A673 (cell line): ENCODE measurements around the gene TATDN2. TPM values are rescaled to one million over a fixed set of nuclear protein-coding genes. Genes with fewer than 3 reads are reported as not detected.

Experiments used
- BruUV-seq: library from RNA; stranded (reverse); fragments of 400-500 nt; replicated peaks from 2 replicates; lab custom pipeline; 2021; lab: Mats Ljungman, UMichigan
- CTCF ChIA-PET: fragments of 300-600 bp; sonication (Branson Sonifier 250); formaldehyde crosslinking; loops from one replicate; lab custom pipeline; 2022; ENCODE audit warnings: antibody characterized with exemption; lab: Charles Lee
- POLR2A ChIA-PET: fragments of 300-600 bp; sonication (Branson Sonifier 250); formaldehyde crosslinking; loops from one replicate; lab custom pipeline; 2022; ENCODE audit warnings: antibody characterized with exemption; ENCODE audit not compliant: low non-redundant PET; lab: Charles Lee
- DNase-seq: peaks from one replicate; pipeline ENCODE4 v3.0.0-alpha.2; 2015; ENCODE audit warnings: low spot score
- H3K27ac ChIP-seq: fragments of 200-600 bp; sonication (generic); 2 replicates; pipeline ENCODE4 v1.5.1; 2016; ENCODE audit warnings: mixed run types, low read depth, mild to moderate bottlenecking, mixed read lengths, antibody characterized with exemption, low read length; ENCODE audit not compliant: poor library complexity, severe bottlenecking
- H3K27me3 ChIP-seq: fragments of 200-600 bp; sonication (generic); replicated peaks from 2 replicates; pipeline ENCODE4 v1.6.1; 2017; ENCODE audit warnings: mixed run types, low read depth, mild to moderate bottlenecking, mixed read lengths, antibody characterized with exemption, low read length; ENCODE audit not compliant: insufficient read depth, poor library complexity
- H3K36me3 ChIP-seq: fragments of 200-600 bp; sonication (generic); 2 replicates; pipeline ENCODE4 v1.6.1; 2016; ENCODE audit warnings: mixed run types, mild to moderate bottlenecking, mixed read lengths, antibody characterized with exemption, low read length; ENCODE audit not compliant: insufficient read depth, poor library complexity, severe bottlenecking
- H3K4me1 ChIP-seq: fragments of 200-600 bp; sonication (generic); 2 replicates; pipeline ENCODE4 v1.6.1; 2017; ENCODE audit warnings: mixed run types, mild to moderate bottlenecking, mixed read lengths, antibody characterized with exemption, low read length; ENCODE audit not compliant: insufficient read depth, poor library complexity, severe bottlenecking
- H3K4me3 ChIP-seq: fragments of 200-600 bp; sonication (generic); 2 replicates; pipeline ENCODE4 v1.5.1; 2016; ENCODE audit warnings: low read depth, mixed run types, mild to moderate bottlenecking, mixed read lengths, low read length; ENCODE audit not compliant: poor library complexity, severe bottlenecking
- H3K9me3 ChIP-seq: fragments of 200-600 bp; sonication (generic); 2 replicates; pipeline ENCODE4 v1.6.1; 2016; ENCODE audit warnings: mixed run types, low read depth, mild to moderate bottlenecking, mixed read lengths, antibody characterized with exemption, low read length; ENCODE audit not compliant: poor library complexity, severe bottlenecking
- EZH2 ChIP-seq: fragments of 200-600 bp; sonication (generic); IDR thresholded peaks from 2 replicates; pipeline ENCODE4 v1.6.1; 2017; ENCODE audit warnings: borderline replicate concordance, low read depth, mild to moderate bottlenecking, mixed read lengths, antibody characterized with exemption, low read length; ENCODE audit not compliant: poor library complexity, severe bottlenecking
- intact Hi-C: fragments of 100-400 bp; cut with micrococcal nuclease; formaldehyde crosslinking; loops from one replicate; pipeline ENCODE4 v1.10.0; 2022; ENCODE audit not compliant: unreplicated experiment
- total RNA-seq: library from RNA; stranded (reverse); gene quantifications from 2 replicates; pipeline ENCODE4 v1.2.3, GENCODE V29; 2021
- TF ChIP-seq, protein P1 (sequence below): fragments of 300-800, 200-600 bp; sonication (generic); conservative IDR thresholded peaks from 2 replicates; pipeline ENCODE4 v1.5.1; 2017; ENCODE audit warnings: low read depth, mild to moderate bottlenecking, antibody characterized with exemption, low read length, moderate library complexity, mixed read lengths

The TATDN2 gene
- total RNA-seq, 1 experiment from 2014 or later, result 42.0 TPM

DNA sequence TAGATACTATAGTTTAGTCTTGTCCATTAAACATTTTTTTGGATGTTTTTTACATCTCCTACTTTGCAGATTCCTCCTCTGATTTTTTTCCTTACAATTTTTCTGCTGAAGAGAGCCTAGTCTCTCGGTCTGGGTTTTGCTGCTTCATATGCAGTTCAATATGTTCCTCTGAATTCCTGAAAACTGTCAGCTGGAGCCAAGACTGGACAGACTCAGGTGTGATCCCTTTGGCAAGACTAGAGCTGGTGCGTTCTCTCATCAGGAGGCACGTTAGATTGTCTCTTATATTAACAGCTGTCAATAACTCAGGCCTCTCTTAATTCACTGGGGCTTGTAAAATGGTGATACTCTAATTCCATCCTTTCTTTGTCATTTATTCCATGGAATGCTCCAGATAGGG is 57.9 kb downstream of the TATDN2 start:
- Histone ChIP-seq H3K36me3 (peaks cover 68% of the 10 kb centered on the region), H3K4me1 (no peaks in the 10 kb centered on the region), H3K27ac (no peak overlapping the region), H3K4me3 (no peak overlapping the region), H3K27me3 (no peaks in the 10 kb centered on the region), H3K9me3 (no peaks in the 10 kb centered on the region)
- ChIA-PET POLR2A (interaction anchor here (0.7 kb wide), 1 partner anchor 178 kb away, joined by 4 read pairs; no protein-coding TSS in a partner anchor), CTCF (no interaction called here)
- intact Hi-C loops, result no loop called here
- TF ChIP-seq, protein P1, sequence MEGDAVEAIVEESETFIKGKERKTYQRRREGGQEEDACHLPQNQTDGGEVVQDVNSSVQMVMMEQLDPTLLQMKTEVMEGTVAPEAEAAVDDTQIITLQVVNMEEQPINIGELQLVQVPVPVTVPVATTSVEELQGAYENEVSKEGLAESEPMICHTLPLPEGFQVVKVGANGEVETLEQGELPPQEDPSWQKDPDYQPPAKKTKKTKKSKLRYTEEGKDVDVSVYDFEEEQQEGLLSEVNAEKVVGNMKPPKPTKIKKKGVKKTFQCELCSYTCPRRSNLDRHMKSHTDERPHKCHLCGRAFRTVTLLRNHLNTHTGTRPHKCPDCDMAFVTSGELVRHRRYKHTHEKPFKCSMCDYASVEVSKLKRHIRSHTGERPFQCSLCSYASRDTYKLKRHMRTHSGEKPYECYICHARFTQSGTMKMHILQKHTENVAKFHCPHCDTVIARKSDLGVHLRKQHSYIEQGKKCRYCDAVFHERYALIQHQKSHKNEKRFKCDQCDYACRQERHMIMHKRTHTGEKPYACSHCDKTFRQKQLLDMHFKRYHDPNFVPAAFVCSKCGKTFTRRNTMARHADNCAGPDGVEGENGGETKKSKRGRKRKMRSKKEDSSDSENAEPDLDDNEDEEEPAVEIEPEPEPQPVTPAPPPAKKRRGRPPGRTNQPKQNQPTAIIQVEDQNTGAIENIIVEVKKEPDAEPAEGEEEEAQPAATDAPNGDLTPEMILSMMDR, result no peak
- no peak for TF ChIP-seq EZH2
- no peak for DNase-seq
- BruUV-seq, result no TSS peak

DNA sequence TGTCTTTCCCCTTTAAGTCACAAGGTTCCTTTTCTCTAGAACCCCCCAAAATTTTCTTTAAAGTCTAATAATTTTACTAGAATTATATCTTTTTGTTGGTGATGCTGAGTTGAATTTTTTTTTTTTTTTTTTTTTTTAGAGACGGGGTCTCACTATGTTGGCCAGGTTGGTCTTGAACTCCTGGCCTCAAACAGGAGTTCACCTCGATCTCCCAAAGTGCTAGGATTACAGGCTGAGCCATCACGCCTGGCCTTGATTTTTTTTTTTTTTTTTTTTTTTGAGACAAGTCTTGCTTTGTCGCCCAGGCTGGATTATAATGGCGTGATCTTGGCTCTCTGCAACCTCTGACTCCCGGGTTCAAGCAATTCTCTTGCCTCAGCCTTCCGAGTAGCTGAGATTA is 60.4 kb downstream of the TATDN2 start:
- DNase-seq, result no peak
- CTCF ChIA-PET, result no interaction called here
- POLR2A ChIA-PET, result no interaction called here
- Histone ChIP-seq H3K4me1 (no peaks in the 10 kb centered on the region), H3K36me3 (peaks cover 67% of the 10 kb centered on the region), H3K27ac (no peak overlapping the region), H3K9me3 (no peaks in the 10 kb centered on the region), H3K27me3 (no peaks in the 10 kb centered on the region), H3K4me3 (no peak overlapping the region)
- TF ChIP-seq, protein P1, result no peak
- no peak for TF ChIP-seq EZH2
- intact Hi-C loops, result no loop called here
- BruUV-seq, result no TSS peak

DNA sequence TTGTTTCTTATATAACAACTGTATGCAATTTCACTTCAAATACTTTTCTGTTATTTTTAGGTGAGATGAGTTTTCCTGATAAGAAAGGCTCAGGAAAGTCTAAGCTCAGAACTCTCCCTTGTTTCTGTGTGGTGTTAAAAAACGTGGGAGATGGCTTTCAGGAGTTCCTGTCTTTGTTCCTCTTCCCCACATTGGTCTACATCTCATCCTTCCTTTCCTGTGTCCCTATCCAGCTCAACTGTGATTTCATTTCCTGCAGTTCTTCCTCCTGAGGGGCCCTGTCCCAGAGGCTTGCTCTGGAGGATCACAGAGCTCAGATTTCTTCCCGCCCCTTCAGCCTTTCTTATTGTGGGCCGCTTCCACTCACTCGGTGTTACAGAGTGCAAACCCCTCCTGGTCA is 61.5 kb downstream of the TATDN2 start:
- peak; percentile 22 for DNase-seq
- Histone ChIP-seq H3K4me1 (no peaks in the 10 kb centered on the region), H3K4me3 (no peak overlapping the region), H3K27me3 (no peaks in the 10 kb centered on the region), H3K27ac (no peak overlapping the region), H3K36me3 (peaks cover 67% of the 10 kb centered on the region), H3K9me3 (no peaks in the 10 kb centered on the region)
- TF ChIP-seq EZH2, result no peak
- TF ChIP-seq, protein P1, result no peak
- CTCF ChIA-PET, result no interaction called here
- no TSS peak for BruUV-seq
- intact Hi-C loops, result no loop called here
- POLR2A ChIA-PET, result no interaction called here
